Measurements from ENCODE around the gene OSBP2. TPM values are rescaled to one million over a fixed set of nuclear protein-coding genes. Genes with fewer than 3 reads are reported as not detected.

Gene OSBP2
- total and polyA plus RNA-seq, 2 donors = 1.5 to 5.2 TPM

DNA sequence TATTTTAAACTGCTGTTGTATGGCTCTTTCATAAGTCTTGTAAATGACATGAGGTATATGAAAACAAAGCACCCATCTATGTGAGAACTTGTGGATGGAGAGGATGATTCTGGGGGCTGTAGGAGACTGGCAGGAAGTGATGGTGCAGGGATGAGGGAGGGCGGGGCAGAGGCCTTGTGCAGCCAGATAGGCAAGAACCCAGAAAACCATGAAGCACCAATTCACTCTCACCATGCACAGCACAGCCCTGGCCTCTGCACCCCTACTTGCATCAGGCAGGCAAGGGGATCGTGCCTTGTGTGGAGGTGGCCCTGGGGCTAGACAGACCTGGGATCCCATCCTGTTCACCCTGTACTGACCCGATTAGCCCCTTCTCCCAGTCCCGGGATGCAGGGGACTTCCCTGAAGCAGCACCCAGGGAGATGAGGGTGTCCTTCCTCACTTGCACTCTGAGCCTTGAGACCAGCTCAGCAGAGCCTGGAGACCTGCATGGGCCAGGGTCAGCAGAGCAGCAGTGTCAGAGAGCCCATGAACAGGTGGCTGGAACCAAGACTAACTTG is 188.4 kb downstream of the OSBP2 start:
- WGBS = 94% methylated on average over 4 of the region's 4 CpGs

GRCh38 chr22:30883586-30884145 is 189.0 kb downstream of the OSBP2 start:
- WGBS = 95% methylated on average over 7 of the region's 7 CpGs

More for the DNA sequence above, 188.4 kb downstream of the OSBP2 start:
- Histone ChIP-seq H3K4me1 (ENCODE audit: insufficient read depth) (no peaks in the 10 kb centered on the region), H3K36me3 (ENCODE audit: insufficient read depth) (no peaks in the 10 kb centered on the region), H3K4me3 (ENCODE audit: low read depth, low read length) (no peak overlapping the region), H3K27ac (ENCODE audit: low read depth) (no peak overlapping the region)
- no peak for DNase-seq (ENCODE audit: extremely low spot score)

DNA sequence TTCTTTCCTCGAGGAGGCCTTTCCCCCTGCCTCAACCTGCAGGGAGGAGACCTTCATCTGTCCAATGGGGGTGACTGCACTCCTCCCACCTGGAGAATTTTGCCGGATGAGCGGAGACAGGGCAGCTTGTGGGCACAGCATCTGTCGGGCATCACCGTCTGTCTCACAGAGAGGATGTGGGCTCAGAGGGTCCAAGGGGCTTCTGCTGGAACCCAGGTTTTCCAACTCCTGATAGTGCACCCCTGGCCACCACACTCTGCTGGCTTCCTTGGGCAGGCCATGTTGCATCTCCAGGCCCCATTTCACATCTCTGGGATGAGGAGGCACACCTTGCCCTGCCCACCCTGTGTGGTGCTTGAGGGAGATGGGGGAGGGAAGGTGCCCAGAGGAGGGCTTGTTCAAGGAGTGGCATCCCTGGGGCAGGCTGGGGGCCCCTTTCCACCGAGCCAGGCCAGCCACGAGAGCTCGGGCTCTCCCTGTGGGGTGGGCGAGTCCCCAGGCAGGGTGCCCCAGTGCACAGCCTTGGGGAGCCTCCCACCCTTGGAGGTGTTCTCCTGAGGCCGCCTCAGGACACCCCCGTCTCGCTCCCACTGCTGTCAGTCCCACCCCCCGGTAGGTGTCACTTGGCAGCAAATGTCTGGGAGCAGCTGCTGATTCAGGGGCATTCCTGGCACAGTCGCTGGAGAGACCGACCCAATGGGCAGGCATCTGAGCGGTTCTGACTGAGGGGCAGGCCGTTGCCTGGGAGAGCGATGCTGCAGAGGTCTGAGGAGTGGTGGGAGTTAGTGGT is 189.7 kb downstream of the OSBP2 start:
- Histone ChIP-seq H3K36me3 (ENCODE audit: insufficient read depth) (no peaks in the 10 kb centered on the region), H3K27ac (ENCODE audit: low read depth) (no peak overlapping the region), H3K4me3 (ENCODE audit: low read depth, low read length) (no peak overlapping the region), H3K4me1 (ENCODE audit: insufficient read depth) (no peaks in the 10 kb centered on the region)
- DNase-seq (ENCODE audit: extremely low spot score) = no peak
- WGBS = 90% methylated on average over 18 of the region's 18 CpGs

More at GRCh38 chr22:30883586-30884145, 189.0 kb downstream of the OSBP2 start:
- Histone ChIP-seq H3K4me3 (ENCODE audit: low read depth, low read length) (no peak overlapping the region), H3K36me3 (ENCODE audit: insufficient read depth) (no peaks in the 10 kb centered on the region), H3K27ac (ENCODE audit: low read depth) (no peak overlapping the region), H3K4me1 (ENCODE audit: insufficient read depth) (no peaks in the 10 kb centered on the region)
- no peak for DNase-seq (ENCODE audit: extremely low spot score)

GRCh38 chr22:30885001-30885366 is 190.3 kb downstream of the OSBP2 start:
- WGBS = 85% methylated on average over 5 of the region's 5 CpGs
- H3K36me3 ChIP-seq (ENCODE audit: insufficient read depth) = no peaks in the 10 kb centered on the region
- no peaks in the 10 kb centered on the region for H3K4me1 ChIP-seq (ENCODE audit: insufficient read depth)
- no peak for DNase-seq (ENCODE audit: extremely low spot score)
- no peak overlapping the region for H3K27ac ChIP-seq (ENCODE audit: low read depth)
- no peak overlapping the region for H3K4me3 ChIP-seq (ENCODE audit: low read depth, low read length)

- Histone ChIP-seq H3K4me1 (ENCODE audit: insufficient read depth) (no peaks in the 10 kb centered on the region), H3K36me3 (ENCODE audit: insufficient read depth) (no peaks in the 10 kb centered on the region), H3K4me3 (ENCODE audit: low read depth, low read length) (no peak overlapping the region), H3K27ac (ENCODE audit: low read depth) (no peak overlapping the region)
- WGBS = 92% methylated on average over 9 of the region's 9 CpGs
- DNase-seq (ENCODE audit: extremely low spot score) = no peak
Observed at GRCh38 chr22:30885591-30885990, 190.9 kb downstream of the OSBP2 start.

DNA sequence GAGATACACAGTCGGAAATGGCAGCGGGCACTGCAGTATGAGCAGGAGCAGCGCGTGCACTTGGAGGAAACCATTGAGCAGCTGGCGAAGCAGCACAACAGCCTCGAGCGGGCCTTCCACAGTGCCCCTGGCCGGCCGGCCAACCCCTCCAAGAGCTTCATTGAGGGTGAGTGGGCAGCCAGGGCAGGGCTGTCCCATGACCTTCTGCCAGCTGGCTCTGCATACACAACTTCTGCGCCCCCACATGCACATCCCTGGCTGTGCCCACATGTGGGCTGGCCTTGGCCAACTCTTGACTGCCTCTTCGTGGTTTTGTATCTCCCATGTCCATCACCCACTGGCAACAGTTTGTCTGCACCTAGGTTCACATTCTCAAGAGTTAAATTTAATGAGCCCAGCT is 192.8 kb downstream of the OSBP2 start:
- no peak for DNase-seq (ENCODE audit: extremely low spot score)
- no peaks in the 10 kb centered on the region for H3K4me1 ChIP-seq (ENCODE audit: insufficient read depth)
- no peak overlapping the region for H3K4me3 ChIP-seq (ENCODE audit: low read depth, low read length)
- 95% methylated on average over 11 of the region's 11 CpGs for WGBS
- no peak overlapping the region for H3K27ac ChIP-seq (ENCODE audit: low read depth)
- no peaks in the 10 kb centered on the region for H3K36me3 ChIP-seq (ENCODE audit: insufficient read depth)

DNA sequence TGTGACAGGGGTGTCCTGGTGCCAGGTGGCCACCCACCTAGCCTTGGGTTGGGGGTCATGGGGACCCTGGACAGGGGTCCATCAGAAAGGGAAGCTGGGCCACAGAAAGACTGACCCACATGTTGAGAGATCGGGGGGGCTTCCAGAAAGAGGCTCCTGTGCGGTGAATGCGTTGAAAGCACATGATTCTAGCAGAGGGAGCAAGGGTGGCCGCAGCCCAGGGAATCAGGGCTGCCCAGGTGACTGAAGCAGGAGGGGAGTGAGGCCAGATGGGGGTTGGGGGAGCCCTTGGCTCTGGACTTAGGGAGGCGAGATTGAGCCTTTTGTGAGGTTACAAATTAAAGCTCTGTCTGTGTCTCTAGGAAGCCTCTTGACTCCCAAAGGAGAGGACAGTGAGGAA is 193.2 kb downstream of the OSBP2 start:
- H3K27ac ChIP-seq (ENCODE audit: low read depth) = no peak overlapping the region
- no peaks in the 10 kb centered on the region for H3K4me1 ChIP-seq (ENCODE audit: insufficient read depth)
- no peak overlapping the region for H3K4me3 ChIP-seq (ENCODE audit: low read depth, low read length)
- no peak for DNase-seq (ENCODE audit: extremely low spot score)
- H3K36me3 ChIP-seq (ENCODE audit: insufficient read depth) = no peaks in the 10 kb centered on the region
- WGBS = 98% methylated on average over 5 of the region's 5 CpGs

- Histone ChIP-seq H3K36me3 (ENCODE audit: insufficient read depth) (no peaks in the 10 kb centered on the region), H3K4me1 (ENCODE audit: insufficient read depth) (no peaks in the 10 kb centered on the region), H3K27ac (ENCODE audit: low read depth) (no peak overlapping the region), H3K4me3 (ENCODE audit: low read depth, low read length) (no peak overlapping the region)
- 92% methylated on average over 17 of the region's 17 CpGs for WGBS
- DNase-seq (ENCODE audit: extremely low spot score) = no peak
Observed at GRCh38 chr22:30889268-30889995, 194.8 kb downstream of the OSBP2 start.

DNA sequence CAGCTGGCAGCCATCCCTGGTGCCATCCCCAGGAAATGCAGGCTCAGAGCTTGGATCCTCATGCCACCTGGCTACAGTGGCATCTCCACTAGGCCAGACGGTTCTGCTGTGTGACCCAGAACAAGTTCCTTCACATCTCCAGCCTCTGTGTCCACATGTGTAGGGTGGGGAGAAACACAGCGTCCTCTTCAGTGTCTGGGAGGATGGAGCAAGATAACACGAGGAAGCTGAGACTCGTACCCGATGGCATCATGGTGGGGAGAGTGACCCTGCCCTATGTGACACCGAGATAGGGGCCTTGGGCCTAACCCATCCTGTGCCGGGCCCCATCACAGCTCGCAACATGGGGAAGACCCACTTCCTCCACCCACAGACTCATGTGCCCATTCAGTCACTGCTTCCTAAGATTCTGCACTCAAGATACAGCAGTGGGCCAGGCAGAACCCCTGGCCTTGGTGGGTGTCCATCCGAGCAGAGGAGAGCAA is 195.4 kb downstream of the OSBP2 start:
- Histone ChIP-seq H3K4me3 (ENCODE audit: low read depth, low read length) (no peak overlapping the region), H3K27ac (ENCODE audit: low read depth) (no peak overlapping the region), H3K36me3 (ENCODE audit: insufficient read depth) (no peaks in the 10 kb centered on the region), H3K4me1 (ENCODE audit: insufficient read depth) (no peaks in the 10 kb centered on the region)
- WGBS = 85% methylated on average over 9 of the region's 9 CpGs
- no peak for DNase-seq (ENCODE audit: extremely low spot score)

GRCh38 chr22:30890686-30891442 is 196.2 kb downstream of the OSBP2 start:
- Histone ChIP-seq H3K36me3 (ENCODE audit: insufficient read depth) (no peaks in the 10 kb centered on the region), H3K4me3 (ENCODE audit: low read depth, low read length) (no peak overlapping the region), H3K27ac (ENCODE audit: low read depth) (no peak overlapping the region), H3K4me1 (ENCODE audit: insufficient read depth) (no peaks in the 10 kb centered on the region)
- WGBS = 81% methylated on average over 17 of the region's 17 CpGs
- no peak for DNase-seq (ENCODE audit: extremely low spot score)

DNA sequence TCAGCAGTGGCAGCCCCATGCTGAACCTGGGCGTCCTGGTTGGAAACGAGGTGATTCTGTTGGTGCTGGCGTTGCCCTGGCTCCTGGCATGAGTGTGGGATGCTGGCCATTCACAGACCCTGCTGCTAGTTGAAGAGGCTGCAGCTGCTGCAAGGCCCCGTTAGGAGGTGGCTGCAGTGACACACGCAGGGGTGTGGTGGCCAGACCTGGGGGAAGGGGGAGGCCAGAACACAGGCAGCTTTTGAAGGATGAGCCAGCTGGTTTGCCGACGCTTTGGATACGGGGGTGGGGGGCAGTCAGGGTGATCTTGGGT is 196.7 kb downstream of the OSBP2 start:
- no peak overlapping the region for H3K4me3 ChIP-seq (ENCODE audit: low read depth, low read length)
- no peaks in the 10 kb centered on the region for H3K4me1 ChIP-seq (ENCODE audit: insufficient read depth)
- no peaks in the 10 kb centered on the region for H3K36me3 ChIP-seq (ENCODE audit: insufficient read depth)
- no peak overlapping the region for H3K27ac ChIP-seq (ENCODE audit: low read depth)
- 86% methylated on average over 8 of the region's 8 CpGs for WGBS
- DNase-seq (ENCODE audit: extremely low spot score) = no peak

DNA sequence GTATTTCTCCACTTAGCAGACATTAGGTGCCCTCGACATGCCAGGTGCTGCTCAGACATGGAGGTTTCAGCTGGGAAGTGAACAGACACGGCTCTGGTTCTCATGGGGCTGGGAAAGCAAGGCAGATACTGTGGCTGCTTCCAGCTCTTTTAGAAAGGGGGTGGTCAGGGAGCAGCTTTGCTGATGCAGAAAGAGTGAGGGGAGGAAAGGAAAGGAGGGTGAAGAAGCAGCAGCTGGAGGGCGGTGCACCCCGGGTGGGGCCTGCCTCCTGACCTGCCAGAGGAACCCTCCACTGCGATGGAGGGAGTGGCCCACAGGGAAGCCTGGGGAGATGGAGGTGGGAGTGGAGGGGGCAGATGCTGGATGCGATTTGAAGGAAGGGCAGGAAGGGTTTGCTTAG is 197.1 kb downstream of the OSBP2 start:
- Histone ChIP-seq H3K4me3 (ENCODE audit: low read depth, low read length) (no peak overlapping the region), H3K27ac (ENCODE audit: low read depth) (no peak overlapping the region), H3K36me3 (ENCODE audit: insufficient read depth) (no peaks in the 10 kb centered on the region), H3K4me1 (ENCODE audit: insufficient read depth) (no peaks in the 10 kb centered on the region)
- WGBS = 83% methylated on average over 6 of the region's 6 CpGs
- DNase-seq (ENCODE audit: extremely low spot score) = no peak

- 93% methylated on average over 8 of the region's 8 CpGs for WGBS
- Histone ChIP-seq H3K4me3 (ENCODE audit: low read depth, low read length) (no peak overlapping the region), H3K4me1 (ENCODE audit: insufficient read depth) (no peaks in the 10 kb centered on the region), H3K27ac (ENCODE audit: low read depth) (no peak overlapping the region), H3K36me3 (ENCODE audit: insufficient read depth) (no peaks in the 10 kb centered on the region)
- no peak for DNase-seq (ENCODE audit: extremely low spot score)
Observed at GRCh38 chr22:30892286-30892685, 197.6 kb downstream of the OSBP2 start.
